Sigmoid colon (tissue), 7 donors: ENCODE measurements around the gene ZBTB21. TPM values are rescaled to one million over a fixed set of nuclear protein-coding genes. Genes with fewer than 3 reads are reported as not detected.

Experiments used
- DNase-seq: peaks from one replicate; pipeline ENCODE4 v3.0.0-alpha.2; 2019
- H3K27ac ChIP-seq, 4 donors: fragments of 200-600 bp; sonication (generic); one replicate each; pipeline ENCODE4 v1.5.1; 2016 to 2019; ENCODE audit warnings: mild to moderate bottlenecking in 1 of 4
- H3K27me3 ChIP-seq, 3 donors: fragments of 200-600 bp; sonication (generic); one replicate each; pipeline ENCODE4 v1.5.1; 2019; ENCODE audit warnings: mild to moderate bottlenecking in 1 of 3
- H3K36me3 ChIP-seq, 4 donors: fragments of 200-600 bp; sonication (generic); one replicate each; pipeline ENCODE4 v1.5.1; 2016 to 2019
- H3K4me1 ChIP-seq, 4 donors: fragments of 200-600 bp; sonication (generic); one replicate each; pipeline ENCODE4 v1.5.1; 2017 to 2019
- H3K4me3 ChIP-seq, 4 donors: fragments of 200-600 bp; sonication (generic); one replicate each; pipeline ENCODE4 v1.5.1; 2017 to 2019; ENCODE audit warnings: mild to moderate bottlenecking in 2 of 4, moderate library complexity in 1 of 4
- H3K9me3 ChIP-seq, 4 donors: fragments of 200-600 bp in 3 of 4; sonication (generic) in 3 of 4; one replicate each; pipeline versions ENCODE4 v1.5.1 to v1.6.1; 2013 to 2019
- CTCF ChIP-seq, 4 experiments: fragments of 450-650 bp in 3 of 4; fragments of 200-600 bp in 1 of 4; IDR thresholded peaks; one replicate each; pipeline ENCODE4 v1.5.1; 2016 to 2019; ENCODE audit warnings: antibody characterized with exemption in 4 of 4, mild to moderate bottlenecking in 3 of 4, moderate library complexity in 2 of 4
- EP300 ChIP-seq, 4 donors: sonication (generic); formaldehyde crosslinking; IDR thresholded peaks; one replicate each; pipeline ENCODE4 v1.6.1; 2017; ENCODE audit warnings: antibody characterized with exemption in 4 of 4
- POLR2A ChIP-seq, 2 donors: fragments of 450-650 bp; IDR thresholded peaks; one replicate each; pipeline ENCODE4 v1.6.1; 2016; ENCODE audit warnings: antibody characterized with exemption in 2 of 2, mild to moderate bottlenecking in 2 of 2, moderate library complexity in 2 of 2
- POLR2AphosphoS5 ChIP-seq, 4 donors: sonication (generic); formaldehyde crosslinking; IDR thresholded peaks; one replicate each; pipeline ENCODE4 v1.6.1; 2017; ENCODE audit warnings: antibody characterized with exemption in 4 of 4
- WGBS, 2 donors: extraction: QIAGEN DNeasy Blood & Tissue Kit; methylation state at CpG; one replicate each; pipeline ENCODE4 v1.1.7; 2013; 5-methylcytosine and 5-hydroxymethylcytosine counted together
- intact Hi-C: fragments of 100-400 bp; cut with DNase I; formaldehyde crosslinking; loops from one replicate; pipeline ENCODE4 v1.15.1; 2023
- polyA plus RNA-seq, 3 donors: library from polyadenylated mRNA; stranded (reverse); fragments of 200-250 nt; gene quantifications; one replicate each; pipeline ENCODE4 v1.2.3, GENCODE V29; 2013
- total RNA-seq, 4 donors: library from RNA; depleted of rRNA; stranded (reverse); fragments of >200 nt; gene quantifications; one replicate each; pipeline ENCODE4 v1.1.0, GENCODE V29; 2016
- donor health status: healthy with polysubstance abuse.
- donor health status: Bipolar disorder and iron deficiency.
- donor health status: healthy.

ZBTB21 gene
- total and polyA plus RNA-seq, 7 donors, result 1.8 to 14.7 (median 6.9) TPM

- intact Hi-C loops, result loop anchor here (5.0 kb wide), 1 partner anchor 110 kb away; no protein-coding TSS in a partner anchor
- no peaks in the 10 kb centered on the region for H3K27me3 ChIP-seq
- H3K9me3 ChIP-seq, result no peaks in the 10 kb centered on the region
- H3K36me3 ChIP-seq, result no peaks in the 10 kb centered on the region
- no peak overlapping the region for H3K27ac ChIP-seq
- WGBS, 2 donors, result 91 to 95% methylated on average over 6 of the region's 6 CpGs
- peaks cover 0 to 23% (median 14%) of the 10 kb centered on the region in 4 donors for H3K4me1 ChIP-seq
- TF ChIP-seq CTCF (IDR thresholded peaks at IDR 0.05), result no peak
- no peak for TF ChIP-seq POLR2AphosphoS5 (IDR thresholded peaks at IDR 0.05)
- TF ChIP-seq POLR2A (IDR thresholded peaks at IDR 0.05), result no peak
- TF ChIP-seq EP300 (IDR thresholded peaks at IDR 0.05), result no peak
- no peak for DNase-seq
- no peak overlapping the region for H3K4me3 ChIP-seq
Observed at GRCh38 chr21:42007356-42007940, 2.7 kb downstream of the ZBTB21 start.

GRCh38 chr21:42006765-42007164, 3.4 kb downstream of the ZBTB21 start:
- no peak overlapping the region for H3K27ac ChIP-seq
- no peaks in the 10 kb centered on the region for H3K36me3 ChIP-seq
- WGBS, 2 donors, result 86 to 87% methylated on average over 1 of the region's 1 CpG
- TF ChIP-seq POLR2A (IDR thresholded peaks at IDR 0.05) (no peak), CTCF (IDR thresholded peaks at IDR 0.05) (no peak), POLR2AphosphoS5 (IDR thresholded peaks at IDR 0.05) (no peak), EP300 (IDR thresholded peaks at IDR 0.05) (no peak)
- intact Hi-C loops, result loop anchor here (5.0 kb wide), 1 partner anchor 111 kb away; no protein-coding TSS in a partner anchor
- DNase-seq, result no peak
- H3K4me3 ChIP-seq, result no peak overlapping the region
- H3K27me3 ChIP-seq, result no peaks in the 10 kb centered on the region
- peaks cover 0 to 27% (median 16%) of the 10 kb centered on the region in 4 donors for H3K4me1 ChIP-seq
- no peaks in the 10 kb centered on the region for H3K9me3 ChIP-seq

- H3K4me1 ChIP-seq, result peaks cover 0 to 22% (median 11%) of the 10 kb centered on the region in 4 donors
- intact Hi-C loops, result loop anchor here (1.0 to 5.0 kb wide), 2 partner anchors 48 to 113 kb away; no protein-coding TSS in a partner anchor
- no peaks in the 10 kb centered on the region for H3K9me3 ChIP-seq
- no peak overlapping the region for H3K27ac ChIP-seq
- 94 to 98% methylated on average over 5 of the region's 5 CpGs for WGBS, 2 donors
- no peaks in the 10 kb centered on the region for H3K27me3 ChIP-seq
- peaks cover 0 to 8% (median 0%) of the 10 kb centered on the region in 4 donors for H3K36me3 ChIP-seq
- no peak overlapping the region for H3K4me3 ChIP-seq
- no peak for DNase-seq
- TF ChIP-seq CTCF (IDR thresholded peaks at IDR 0.05) (no peak), POLR2A (IDR thresholded peaks at IDR 0.05) (no peak), POLR2AphosphoS5 (IDR thresholded peaks at IDR 0.05) (no peak), EP300 (IDR thresholded peaks at IDR 0.05) (no peak)
Observed at GRCh38 chr21:42004406-42005199, 5.6 kb downstream of the ZBTB21 start.

- no peak for TF ChIP-seq EP300 (IDR thresholded peaks at IDR 0.05)
- TF ChIP-seq POLR2A (IDR thresholded peaks at IDR 0.05), result no peak
- TF ChIP-seq CTCF (IDR thresholded peaks at IDR 0.05), result no peak
- no peak for TF ChIP-seq POLR2AphosphoS5 (IDR thresholded peaks at IDR 0.05)
- intact Hi-C loops, result no loop called here
- DNase-seq, result no peak
- WGBS, 2 donors, result 71 to 81% methylated on average over 4 of the region's 4 CpGs
- no peak overlapping the region for H3K4me3 ChIP-seq
- H3K4me1 ChIP-seq, result peaks cover 0 to 14% (median 7%) of the 10 kb centered on the region in 4 donors
- H3K36me3 ChIP-seq, result peaks cover 0 to 8% (median 0%) of the 10 kb centered on the region in 4 donors
- H3K27me3 ChIP-seq, result no peaks in the 10 kb centered on the region
- peak overlapping the region in 2 of 4 donors; percentile 60 to 63 for H3K27ac ChIP-seq
- H3K9me3 ChIP-seq, result no peaks in the 10 kb centered on the region
Observed at GRCh38 chr21:42003051-42003461, 7.1 kb downstream of the ZBTB21 start.
